ENCODE measurements around the gene TMEM129. TPM values are rescaled to one million over a fixed set of nuclear protein-coding genes. Genes with fewer than 3 reads are reported as not detected.
"Not testable (repeated sequence)": the region's sequence is repeated elsewhere in the genome, so short reads cannot be mapped to it uniquely, and the experiment has no call there.

Gene TMEM129
- total RNA-seq, 2 experiments from 2014 or later, result 16.2 to 18.1 TPM

DNA sequence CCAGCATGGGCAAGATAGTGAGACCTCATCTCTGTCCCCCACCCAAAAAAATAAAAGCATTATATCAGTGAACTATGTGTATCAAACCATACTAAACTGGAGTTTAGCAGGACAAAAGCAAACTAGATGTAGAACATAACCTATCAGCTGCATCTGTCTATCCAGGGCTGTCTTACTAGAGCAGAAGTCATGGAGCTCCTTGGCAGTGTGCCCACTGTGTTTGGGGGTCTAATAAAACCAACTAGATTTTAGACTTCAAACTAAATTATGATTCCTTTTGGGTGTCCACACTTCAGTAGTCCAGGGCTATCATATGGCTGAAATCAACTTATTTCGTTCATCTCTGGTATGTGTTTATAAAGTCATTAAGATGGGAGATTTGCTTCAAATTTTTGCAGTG lies 17.3 kb downstream of the TMEM129 start:
- no peaks in the 10 kb centered on the region for H3K9me3 Mint-ChIP-seq
- no peak for DNase-seq
- peaks cover 57% of the 10 kb centered on the region for H3K36me3 Mint-ChIP-seq

DNA sequence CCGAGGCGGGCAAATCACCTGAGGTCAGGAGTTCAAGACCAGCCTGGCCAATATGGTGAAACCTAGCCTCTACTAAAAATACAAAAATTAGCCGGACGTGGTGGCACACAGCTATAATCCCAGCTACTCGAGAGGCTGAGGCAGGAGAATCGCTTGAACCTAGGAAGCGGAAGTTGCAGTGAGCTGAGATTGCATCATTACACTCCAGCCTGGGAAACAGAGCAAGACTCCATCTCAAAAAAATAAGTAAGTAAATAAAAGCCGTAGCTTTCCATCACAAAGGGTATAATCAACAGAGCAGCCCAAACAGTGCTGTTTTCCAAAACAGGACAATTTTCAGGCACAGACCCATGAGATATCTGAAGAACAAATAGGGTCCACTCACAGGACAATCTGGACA lies 19.5 kb downstream of the TMEM129 start:
- H3K27me3 Mint-ChIP-seq; intact Hi-C loops (cut with micrococcal nuclease); H3K4me3 Mint-ChIP-seq; DNase-seq; H3K9me3 Mint-ChIP-seq: not testable (repeated sequence)
- Mint-ChIP-seq H3K27ac (peak overlapping the region; percentile 43), H3K36me3 (peaks cover 56% of the 10 kb centered on the region), H3K4me1 (ENCODE audit: low read depth) (peaks cover 38% of the 10 kb centered on the region)
- ChIA-PET POLR2A (interaction anchor here (1.8 kb wide), 1 partner anchor 11 kb away, joined by 6 read pairs; the partner anchor contains the start of gene SLBP), CTCF (interaction anchor here (15.6 kb wide), 1 partner anchor 9 kb away, joined by 203 read pairs; no protein-coding TSS in a partner anchor)

More for the DNA sequence above, 17.3 kb downstream of the TMEM129 start:
- ChIA-PET CTCF (interaction anchor here (1.4 to 15.6 kb wide), 2 partner anchors 11 to 20 kb away, joined by 4 to 203 read pairs; no protein-coding TSS in a partner anchor), POLR2A (no interaction called here)
- Mint-ChIP-seq H3K4me1 (ENCODE audit: low read depth) (peaks cover 50% of the 10 kb centered on the region), H3K27me3 (no peaks in the 10 kb centered on the region), H3K27ac (no peak overlapping the region), H3K4me3 (no peak overlapping the region)
- intact Hi-C loops (cut with micrococcal nuclease), result no loop called here

DNA sequence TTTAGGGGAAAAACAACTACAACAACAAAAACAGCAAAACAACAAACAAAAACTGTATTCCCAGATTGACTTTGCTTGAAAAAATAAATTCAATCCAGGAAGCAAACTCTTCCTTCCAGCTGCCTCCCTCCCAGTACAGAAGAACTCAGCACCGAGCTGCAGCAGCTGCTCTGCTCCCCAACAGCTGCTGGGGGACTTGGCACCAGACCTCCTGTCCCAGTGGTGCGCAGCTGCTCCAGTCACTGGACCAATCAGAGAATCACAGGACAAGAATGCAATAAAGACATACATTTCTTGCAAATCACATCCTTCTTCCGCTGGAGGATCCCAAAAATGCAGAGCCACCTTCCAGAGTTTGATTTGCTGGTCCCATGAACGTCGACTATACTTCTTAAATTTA lies 25.2 kb downstream of the TMEM129 start:
- Mint-ChIP-seq H3K9me3 (no peaks in the 10 kb centered on the region), H3K4me3 (no peak overlapping the region), H3K27ac (no peak overlapping the region), H3K36me3 (peaks cover 49% of the 10 kb centered on the region), H3K4me1 (ENCODE audit: low read depth) (peaks cover 7% of the 10 kb centered on the region), H3K27me3 (no peaks in the 10 kb centered on the region)
- POLR2A ChIA-PET, result no interaction called here
- no peak for DNase-seq
- CTCF ChIA-PET, result interaction anchor here (3.3 to 7.3 kb wide), 2 partner anchors 11 to 31 kb away, joined by 13 to 203 read pairs; partner anchors contain the start of gene SLBP
- intact Hi-C loops (cut with micrococcal nuclease), result no loop called here

DNA sequence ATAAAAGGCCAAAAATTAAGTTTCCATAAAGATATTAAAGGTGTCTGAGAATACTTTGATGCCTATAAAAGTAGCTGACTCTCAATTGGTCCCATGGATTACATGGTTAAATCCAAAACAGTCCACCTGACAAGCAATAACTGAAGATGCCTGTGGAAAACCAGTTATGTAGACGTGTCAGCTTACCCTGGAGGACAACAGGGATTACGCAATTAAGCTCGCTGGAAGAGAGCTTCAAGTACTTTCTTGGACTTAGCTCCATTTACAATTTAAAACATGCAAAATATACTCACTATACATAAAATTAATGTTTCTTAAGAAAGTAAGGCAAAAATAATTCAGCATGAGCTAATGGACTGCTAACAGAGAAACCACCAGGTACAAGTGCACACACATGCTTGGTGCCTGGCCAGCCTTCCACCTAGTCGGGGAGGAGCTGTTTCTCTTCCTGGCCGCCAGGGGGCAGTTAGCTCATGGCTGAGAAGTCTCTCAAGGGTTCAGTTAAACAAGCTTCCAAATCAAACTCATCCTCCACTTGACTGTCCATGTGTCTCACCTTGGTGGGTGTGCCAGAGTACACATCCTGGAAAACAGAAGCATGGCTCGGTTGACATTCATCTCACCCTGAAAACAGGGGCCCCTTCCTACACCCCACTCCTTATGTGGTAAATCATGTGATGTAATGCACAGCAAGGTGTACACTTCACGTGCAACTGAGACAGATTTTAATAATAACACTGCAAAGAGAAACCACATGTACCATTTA lies 27.8 kb downstream of the TMEM129 start:
- peak; percentile 84 for DNase-seq
- Mint-ChIP-seq H3K9me3 (no peaks in the 10 kb centered on the region), H3K27ac (peak overlapping the region; percentile 54), H3K36me3 (peaks cover 50% of the 10 kb centered on the region), H3K4me1 (ENCODE audit: low read depth) (peaks cover 7% of the 10 kb centered on the region), H3K4me3 (no peak overlapping the region), H3K27me3 (no peaks in the 10 kb centered on the region)
- intact Hi-C loops (cut with micrococcal nuclease), result loop anchor here (1.0 kb wide), 2 partner anchors 33 to 117 kb away; no protein-coding TSS in a partner anchor
- ChIA-PET POLR2A (interaction anchor here (0.8 to 2.3 kb wide), 5 partner anchors 17 to 37 kb away, joined by 3 to 21 read pairs (median 3); partner anchors contain the start of gene SLBP), CTCF (interaction anchor here (0.6 to 7.3 kb wide), 27 partner anchors 8 to 425 kb away, joined by 3 to 203 read pairs (median 4); partner anchors contain the start of genes FAM53A, SLBP, TACC3 and TMEM129)

DNA sequence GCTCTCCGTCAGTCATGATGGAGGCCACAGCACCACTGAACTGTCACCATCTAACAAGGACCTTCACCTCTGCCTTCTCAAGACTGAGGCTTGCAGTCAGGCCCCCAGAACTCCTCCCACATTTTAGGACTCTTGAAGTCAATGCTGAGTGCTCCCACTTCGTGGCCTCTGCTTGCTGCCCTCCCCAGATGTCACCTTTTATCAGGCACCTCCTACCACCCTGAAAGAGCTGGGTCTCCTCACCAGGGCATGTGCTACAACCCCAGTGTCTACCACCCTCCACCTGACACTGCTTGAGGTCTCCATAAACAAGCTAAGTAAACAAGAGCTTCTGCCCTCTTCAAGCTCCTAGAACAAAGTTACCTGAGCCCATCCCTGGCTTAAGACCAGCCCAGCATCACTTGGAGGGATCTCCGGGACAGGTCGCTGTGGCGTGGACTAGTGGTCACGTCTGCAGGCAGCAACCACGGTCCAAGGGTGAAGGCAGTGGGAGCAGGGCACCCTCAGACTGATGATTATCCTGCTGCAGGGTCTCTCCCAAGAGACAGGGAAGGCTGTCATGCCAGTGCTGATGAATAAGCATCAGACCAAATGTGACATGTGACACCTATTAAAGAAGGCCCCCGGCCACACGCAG lies 29.3 kb downstream of the TMEM129 start:
- POLR2A ChIA-PET, result interaction anchor here (1.5 kb wide), 1 partner anchor 20 kb away, joined by 5 read pairs; the partner anchor contains the start of gene SLBP

GRCh38 chr4:1690698-1691097 lies 30.4 kb downstream of the TMEM129 start:
- H3K27me3 Mint-ChIP-seq, result no peaks in the 10 kb centered on the region
- peaks cover 7% of the 10 kb centered on the region for H3K4me1 Mint-ChIP-seq (ENCODE audit: low read depth)
- H3K27ac Mint-ChIP-seq, result no peak overlapping the region
- no peak for DNase-seq
- intact Hi-C loops (cut with micrococcal nuclease), result no loop called here
- H3K4me3 Mint-ChIP-seq, result no peak overlapping the region
- peaks cover 35% of the 10 kb centered on the region for H3K36me3 Mint-ChIP-seq
- POLR2A ChIA-PET, result interaction anchor here (1.5 kb wide), 1 partner anchor 21 kb away, joined by 5 read pairs; the partner anchor contains the start of gene SLBP
- CTCF ChIA-PET, result interaction anchor here (1.3 to 7.3 kb wide), 3 partner anchors 17 to 120 kb away, joined by 3 to 203 read pairs (median 142); partner anchors contain the start of gene SLBP
- H3K9me3 Mint-ChIP-seq, result no peaks in the 10 kb centered on the region

More for the DNA sequence above, 29.3 kb downstream of the TMEM129 start:
- intact Hi-C loops (cut with micrococcal nuclease), result no loop called here
- H3K9me3 Mint-ChIP-seq, result no peaks in the 10 kb centered on the region
- no peak overlapping the region for H3K4me3 Mint-ChIP-seq
- peaks cover 42% of the 10 kb centered on the region for H3K36me3 Mint-ChIP-seq
- CTCF ChIA-PET, result interaction anchor here (1.3 to 7.3 kb wide), 3 partner anchors 15 to 119 kb away, joined by 3 to 203 read pairs (median 142); partner anchors contain the start of gene SLBP
- no peak overlapping the region for H3K27ac Mint-ChIP-seq
- DNase-seq, result no peak
- peaks cover 7% of the 10 kb centered on the region for H3K4me1 Mint-ChIP-seq (ENCODE audit: low read depth)
- no peaks in the 10 kb centered on the region for H3K27me3 Mint-ChIP-seq

DNA sequence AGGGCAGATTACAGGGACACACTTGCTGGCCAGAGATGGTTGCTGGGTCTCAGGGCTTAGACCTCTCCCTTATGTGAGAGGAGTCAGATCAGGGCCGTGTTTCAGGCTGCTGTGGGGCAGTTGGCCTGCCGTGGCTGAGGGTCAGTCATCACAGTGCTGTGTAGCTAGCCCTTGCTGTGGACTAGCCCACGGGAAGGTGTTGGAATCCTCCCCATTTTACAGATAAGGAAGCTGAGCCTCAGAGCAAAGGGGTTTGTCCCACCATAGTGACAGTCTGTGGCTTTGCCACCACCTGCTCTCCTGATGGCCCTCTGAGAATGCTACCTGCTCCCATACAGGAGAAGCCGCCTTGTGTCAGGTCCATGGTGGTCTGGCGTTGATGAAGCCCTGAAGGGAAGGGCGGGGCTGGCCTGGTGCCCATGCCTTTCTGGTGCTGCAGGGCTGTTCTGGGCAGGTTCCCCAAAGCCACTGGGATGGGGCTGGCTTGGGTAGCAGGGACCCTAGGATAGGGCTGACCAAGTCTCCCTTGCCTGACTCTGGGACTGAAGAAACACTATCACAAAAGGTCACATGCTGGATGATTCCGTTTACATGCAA lies 34.6 kb downstream of the TMEM129 start:
- Mint-ChIP-seq H3K27me3 (no peaks in the 10 kb centered on the region), H3K27ac (no peak overlapping the region), H3K36me3 (peaks cover 13% of the 10 kb centered on the region), H3K4me1 (ENCODE audit: low read depth) (peaks cover 9% of the 10 kb centered on the region), H3K9me3 (no peaks in the 10 kb centered on the region), H3K4me3 (no peak overlapping the region)
- intact Hi-C loops (cut with micrococcal nuclease), result loop anchor here (10.0 kb wide), 1 partner anchor 168 kb away; the partner anchor contains the start of gene LETM1
- ChIA-PET POLR2A (no interaction called here), CTCF (no interaction called here)
- no peak for DNase-seq

DNA sequence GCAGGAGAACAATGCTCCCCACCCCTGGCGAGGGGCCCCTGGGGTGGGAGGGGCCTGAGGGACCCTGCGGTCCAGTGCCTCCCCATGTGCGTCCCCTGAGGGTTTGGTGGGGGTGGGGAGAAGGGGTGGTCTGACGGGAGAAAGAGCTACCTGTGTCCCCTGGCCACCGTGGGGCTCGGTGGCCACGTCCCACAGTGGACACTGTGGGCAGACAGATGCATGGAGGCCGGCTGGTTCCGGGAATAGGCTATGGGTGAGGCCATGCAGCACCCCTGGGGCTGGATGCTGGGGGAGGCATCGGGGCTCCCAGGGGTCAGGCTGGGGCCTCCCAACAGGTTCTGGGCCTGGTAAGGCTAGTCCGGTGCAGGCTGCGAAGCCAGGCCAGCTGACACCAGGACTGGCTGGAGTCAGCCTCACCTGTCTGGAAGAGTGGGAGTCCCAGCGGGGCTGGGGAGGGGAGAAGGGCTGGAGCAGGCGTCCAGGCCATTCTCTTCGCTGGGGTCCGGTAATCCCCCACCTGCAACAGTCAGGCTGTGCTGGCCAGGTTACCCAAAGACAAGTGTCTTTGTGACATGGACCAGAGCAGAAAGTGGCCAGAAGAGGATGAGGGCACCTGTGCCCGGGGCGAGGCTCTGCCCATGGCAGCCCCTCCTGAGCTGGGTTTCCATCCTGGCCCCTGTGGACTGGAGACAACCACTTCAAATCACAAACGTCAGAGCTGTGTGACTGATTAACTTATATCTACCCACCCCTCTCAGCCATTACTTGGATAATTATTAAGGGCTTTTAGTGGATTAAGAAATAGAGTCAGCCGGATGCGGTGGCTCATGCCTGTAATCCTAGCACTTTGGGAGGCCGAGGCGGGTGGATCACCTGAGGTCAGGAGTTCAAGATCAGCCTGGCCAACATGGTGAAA lies 35.6 kb downstream of the TMEM129 start:
- no peak overlapping the region for H3K4me3 Mint-ChIP-seq
- POLR2A ChIA-PET, result no interaction called here
- no peaks in the 10 kb centered on the region for H3K9me3 Mint-ChIP-seq
- H3K36me3 Mint-ChIP-seq, result peaks cover 6% of the 10 kb centered on the region
- no peak overlapping the region for H3K27ac Mint-ChIP-seq
- H3K4me1 Mint-ChIP-seq (ENCODE audit: low read depth), result peaks cover 9% of the 10 kb centered on the region
- intact Hi-C loops (cut with micrococcal nuclease), result loop anchor here (1.0 to 10.0 kb wide), 2 partner anchors 27 to 169 kb away; partner anchors contain the start of genes LETM1 and SLBP
- CTCF ChIA-PET, result interaction anchor here (1.2 kb wide), 1 partner anchor 8 kb away, joined by 5 read pairs; no protein-coding TSS in a partner anchor
- no peaks in the 10 kb centered on the region for H3K27me3 Mint-ChIP-seq
- no peak for DNase-seq

- intact Hi-C loops (cut with micrococcal nuclease), result loop anchor here (1.0 to 10.0 kb wide), 4 partner anchors 28 to 897 kb away; partner anchors contain the start of genes LETM1 and SLBP
- Mint-ChIP-seq H3K36me3 (peaks cover 2% of the 10 kb centered on the region), H3K4me1 (ENCODE audit: low read depth) (peaks cover 9% of the 10 kb centered on the region), H3K27ac (no peak overlapping the region), H3K4me3 (peak overlapping the region; percentile 39), H3K27me3 (no peaks in the 10 kb centered on the region), H3K9me3 (no peaks in the 10 kb centered on the region)
- peak; percentile 95 for DNase-seq
- ChIA-PET CTCF (interaction anchor here (1.2 to 2.2 kb wide), 3 partner anchors 9 to 126 kb away, joined by 4 to 18 read pairs (median 5); no protein-coding TSS in a partner anchor), POLR2A (no interaction called here)
Observed at GRCh38 chr4:1684506-1685234, 36.5 kb downstream of the TMEM129 start.

GRCh38 chr4:1683736-1684505 lies 37.2 kb downstream of the TMEM129 start, which contains the start of gene FAM53A:
TSS of gene FAM53A (minus strand) at chr4:1684313. CDS start at chr4:1668741, 15,572 bp downstream.
- Mint-ChIP-seq H3K27me3 (no peaks in the 10 kb centered on the region), H3K4me1 (ENCODE audit: low read depth) (peaks cover 9% of the 10 kb centered on the region), H3K4me3 (peak within 1 kb of the TSS; percentile 76), H3K9me3 (no peaks in the 10 kb centered on the region), H3K36me3 (no peaks in the 10 kb centered on the region), H3K27ac (no peak within 1 kb of the TSS)
- ChIA-PET POLR2A (interaction anchor here (0.7 kb wide), 1 partner anchor 172 kb away, joined by 3 read pairs; the partner anchor contains the start of gene LETM1), CTCF (interaction anchor here (1.4 to 2.2 kb wide), 2 partner anchors 10 to 126 kb away, joined by 4 to 18 read pairs; no protein-coding TSS in a partner anchor)
- DNase-seq, result peak; percentile 26
- intact Hi-C loops (cut with micrococcal nuclease), result loop anchor here (1.0 to 10.0 kb wide), 3 partner anchors 104 to 897 kb away; partner anchors contain the start of gene LETM1

Data from activated CD4-positive, alpha-beta memory T cell treated with anti-CD3 and anti-CD28 coated beads for 36 hours (primary cell).